Activated naive CD4-positive, alpha-beta T cell (primary cell): Measurements from ENCODE around the gene PPP2R3C.
"Not testable (repeated sequence)": the region's sequence is repeated elsewhere in the genome, so short reads cannot be mapped to it uniquely, and the experiment has no call there.

Experiments used
- DNase-seq, 4 experiments: peaks; one replicate each; lab custom pipeline; 2025; lab: John Stamatoyannopoulos, UW

PPP2R3C gene

DNA sequence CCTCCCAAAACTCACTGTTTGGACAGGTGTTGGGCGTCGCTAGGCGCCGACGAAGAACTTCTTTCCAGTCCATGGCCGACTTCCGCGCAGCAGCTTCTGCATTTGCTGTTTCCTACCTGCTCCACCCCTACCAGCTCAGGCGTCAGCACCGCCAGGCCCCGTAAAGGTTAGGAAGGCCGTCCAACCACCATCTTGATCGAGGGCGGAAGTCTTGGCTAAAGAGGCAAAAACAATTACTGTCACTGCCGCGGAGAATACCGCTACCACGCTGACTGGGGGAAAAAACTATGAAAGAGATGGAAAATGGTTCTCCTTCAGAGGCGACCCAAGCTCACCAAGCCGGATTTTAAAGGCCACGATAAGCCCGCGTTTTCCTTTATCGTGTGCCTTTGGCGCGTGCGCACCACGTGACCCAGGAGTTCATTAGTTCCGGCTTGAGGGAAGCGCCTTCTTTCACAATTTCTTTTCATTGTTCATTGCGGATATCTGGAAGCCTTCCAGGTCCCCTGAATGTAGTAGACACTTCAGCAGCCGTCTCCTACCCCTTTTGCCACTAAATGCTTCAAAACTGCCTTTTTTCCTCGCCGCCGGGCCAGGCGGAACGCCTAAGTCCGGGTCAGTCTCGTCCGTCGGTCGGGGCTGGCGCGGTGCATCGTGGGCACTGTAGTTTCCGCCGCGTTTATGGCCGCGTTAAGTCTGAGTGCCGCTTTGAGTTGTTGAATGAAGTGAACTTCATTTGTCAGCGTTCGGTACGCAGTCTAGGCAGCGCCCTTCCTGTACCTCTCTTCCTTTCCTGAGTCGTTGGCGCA, at the start of gene PPP2R3C, which contains the start of gene PRORP:
Gene PPP2R3C, minus strand, starts transcription at position 104 of the 809 bp plus-strand sequence. Its CDS starts 31 bp downstream, at position 73.
Gene PRORP, plus strand, starts transcription at position 666 of the 809 bp plus-strand sequence. CDS start 694 bp downstream, outside the sequence.
- DNase-seq, result peak; percentile 64 to 86 (median 80)

DNA sequence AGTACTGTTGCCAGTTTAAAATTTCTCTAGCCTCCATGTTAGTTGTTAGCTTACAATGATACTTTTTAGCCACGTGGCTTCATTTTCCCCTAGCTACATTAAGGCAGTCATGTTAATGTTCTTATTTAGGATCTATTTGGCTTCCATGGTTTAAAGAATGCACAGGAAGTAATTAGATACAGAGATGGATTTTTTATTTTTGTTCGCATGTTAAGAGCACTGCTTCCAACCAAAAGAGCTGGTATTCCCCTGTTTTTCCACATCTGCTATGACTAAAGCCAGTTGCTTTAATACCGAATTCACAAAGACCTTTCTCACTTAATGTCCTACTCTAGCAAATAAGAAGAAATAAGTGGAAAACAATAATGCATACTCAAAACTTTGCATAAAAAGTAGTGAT, 45.7 kb upstream of the PPP2R3C start:
- DNase-seq, result no peak

- DNase-seq, result no peak
Measured at GRCh38 chr14:35164849-35165248, 43.1 kb upstream of the PPP2R3C start.

GRCh38 chr14:35163384-35163783, 41.6 kb upstream of the PPP2R3C start:
- no peak for DNase-seq

GRCh38 chr14:35161231-35161630, 39.4 kb upstream of the PPP2R3C start:
- DNase-seq, result no peak

GRCh38 chr14:35159742-35160409, 38.1 kb upstream of the PPP2R3C start:
- no peak for DNase-seq

GRCh38 chr14:35158951-35159653, 37.3 kb upstream of the PPP2R3C start:
- no peak for DNase-seq

GRCh38 chr14:35158491-35158890, 36.7 kb upstream of the PPP2R3C start:
- DNase-seq, result no peak

GRCh38 chr14:35155962-35156361, 34.2 kb upstream of the PPP2R3C start:
- no peak for DNase-seq

DNA sequence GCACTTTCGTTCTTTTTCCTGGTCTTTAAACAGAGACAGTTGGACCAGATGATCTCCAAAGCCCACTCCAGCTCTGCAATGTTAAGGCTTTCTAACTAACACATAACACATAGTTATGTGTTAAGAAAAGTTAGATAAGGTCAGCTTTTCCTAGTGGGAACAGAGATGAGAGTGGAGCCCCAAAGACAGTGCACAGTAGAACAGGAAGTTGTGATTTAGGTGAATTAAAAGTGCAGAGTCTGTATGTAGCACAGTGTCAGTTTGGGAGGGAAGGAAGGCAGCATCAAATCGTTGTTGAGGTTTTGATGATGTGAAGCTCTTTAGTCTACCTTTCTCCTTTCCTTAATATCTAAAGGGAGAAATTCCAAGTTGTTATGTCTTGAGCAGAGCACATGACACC, 32.2 kb upstream of the PPP2R3C start:
- no peak for DNase-seq

GRCh38 chr14:35152531-35152930, 30.7 kb upstream of the PPP2R3C start:
- DNase-seq, result not testable (repeated sequence)

GRCh38 chr14:35149239-35149638, 27.4 kb upstream of the PPP2R3C start:
- no peak for DNase-seq

DNA sequence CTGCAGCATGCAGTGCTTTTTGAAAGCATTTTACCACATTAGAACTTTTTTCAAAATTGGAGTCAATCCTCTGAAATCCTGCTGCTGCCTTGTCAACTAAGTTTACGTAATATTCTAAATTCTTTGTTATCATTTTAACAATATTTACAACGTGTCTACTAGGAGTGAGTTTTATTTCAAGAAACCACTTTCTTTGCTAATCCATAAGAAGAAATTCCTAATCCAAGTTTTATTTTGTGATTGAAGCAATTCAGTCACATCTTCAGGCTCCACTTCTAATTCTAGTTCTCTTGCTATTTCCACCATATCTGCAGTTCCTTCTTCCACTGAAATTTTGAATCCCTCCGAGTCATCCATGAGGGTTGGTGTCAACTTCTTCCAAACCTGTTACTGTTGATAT, 25.9 kb upstream of the PPP2R3C start:
- no peak for DNase-seq

GRCh38 chr14:35147186-35147585, 25.4 kb upstream of the PPP2R3C start:
- DNase-seq, result no peak

DNA sequence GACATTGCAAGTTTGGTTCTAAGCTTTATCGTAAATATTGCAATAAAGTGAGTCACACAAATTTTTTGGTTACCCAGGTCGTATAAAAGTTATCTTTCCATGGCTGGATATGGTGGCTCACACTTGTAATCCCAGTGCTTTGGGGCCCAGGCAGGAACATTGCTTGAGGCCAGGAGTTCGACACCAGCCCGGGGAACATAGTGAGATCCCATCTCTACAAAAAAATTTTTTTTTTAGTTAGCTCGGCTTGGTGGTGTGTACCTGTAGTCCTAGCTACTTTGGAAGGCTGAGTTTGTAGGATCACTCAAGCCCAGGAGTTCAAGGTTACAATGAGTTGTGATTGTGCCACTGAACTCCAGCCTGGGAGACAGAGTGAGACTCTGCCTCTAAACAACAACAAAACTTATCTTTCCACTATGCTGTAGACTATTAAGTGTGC, 24.9 kb upstream of the PPP2R3C start:
- no peak for DNase-seq

- DNase-seq, result no peak
Measured at GRCh38 chr14:35144029-35144428, 22.2 kb upstream of the PPP2R3C start.

- no peak for DNase-seq
Measured at GRCh38 chr14:35140718-35141581, 19.2 kb upstream of the PPP2R3C start.

- DNase-seq, result no peak
Measured at GRCh38 chr14:35138585-35138984, 16.8 kb upstream of the PPP2R3C start.

GRCh38 chr14:35134329-35135123, 12.7 kb upstream of the PPP2R3C start:
- no peak for DNase-seq

GRCh38 chr14:35133542-35134328, 11.9 kb upstream of the PPP2R3C start:
- DNase-seq, result no peak
